Measurements from ENCODE around the gene GRIA1.

The GRIA1 gene

DNA sequence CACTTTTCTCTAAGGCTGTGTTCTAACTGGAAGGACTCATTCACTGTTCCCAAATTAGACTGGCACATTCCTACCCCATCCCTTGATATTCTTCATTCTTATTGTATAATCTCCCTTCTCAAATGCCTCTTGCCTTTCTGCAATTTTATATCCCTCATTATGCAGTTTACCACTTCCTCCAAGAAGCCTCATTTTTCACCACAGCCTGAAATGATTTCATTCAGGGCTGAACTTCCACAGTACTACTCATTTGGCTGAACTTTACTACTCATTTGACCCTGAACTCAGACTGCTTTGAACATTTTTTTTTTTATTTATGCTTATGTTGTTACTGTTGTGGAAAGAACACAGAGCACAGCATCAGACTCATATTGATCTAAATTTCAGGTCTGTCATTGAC lies 32.7 kb downstream of the GRIA1 start:
- Histone ChIP-seq H3K4me1 (ENCODE audit: control insufficient read depth in 1 of 2, insufficient read depth in 2 of 2, low read length in 2 of 2) (no peaks in the 10 kb centered on the region), H4K12ac (ENCODE audit: low read depth, low read length) (no peak overlapping the region), H3K79me2 (ENCODE audit: control insufficient read depth, insufficient read depth, low read length, poor library complexity) (no peaks in the 10 kb centered on the region), H2AFZ (ENCODE audit: insufficient read depth, low read length, poor library complexity) (no peak overlapping the region), H3K4ac (ENCODE audit: low read depth, low read length) (no peak overlapping the region), H2BK12ac (ENCODE audit: low read length) (no peak overlapping the region), H3K4me2 (ENCODE audit: low read length) (no peak overlapping the region), H4K91ac (ENCODE audit: low read depth, low read length) (no peak overlapping the region), H3K23ac (ENCODE audit: low read length) (no peak overlapping the region), H3K4me3 (ENCODE audit: low read depth, low read length) (no peak overlapping the region), H2AK5ac (ENCODE audit: low read length) (no peak overlapping the region), H3K27ac (ENCODE audit: low read depth, low read length) (no peak overlapping the region), H3K14ac (ENCODE audit: low read length) (no peak overlapping the region), H3K79me1 (ENCODE audit: low read length) (no peaks in the 10 kb centered on the region), H2BK120ac (ENCODE audit: insufficient read depth, low read length, poor library complexity) (no peak overlapping the region), H4K8ac (ENCODE audit: low read depth, low read length) (no peak overlapping the region), H2BK5ac (ENCODE audit: low read depth, low read length, poor library complexity) (no peak overlapping the region), H3K36me3 (ENCODE audit: control insufficient read depth in 1 of 2, insufficient read depth in 2 of 2, low read length in 2 of 2) (no peaks in the 10 kb centered on the region), H3K9ac (ENCODE audit: low read length) (no peak overlapping the region), H3K18ac (ENCODE audit: low read length) (no peak overlapping the region), H3K27me3 (ENCODE audit: insufficient read depth, low read length) (no peaks in the 10 kb centered on the region), H3K9me3 (ENCODE audit: insufficient read depth, low read depth, low read length) (no peaks in the 10 kb centered on the region)
- no peak for DNase-seq

GRCh38 chr5:153523831-153524230 lies 33.4 kb downstream of the GRIA1 start:
- Histone ChIP-seq H3K27ac (ENCODE audit: low read depth, low read length) (no peak overlapping the region), H2BK12ac (ENCODE audit: low read length) (no peak overlapping the region), H2BK120ac (ENCODE audit: insufficient read depth, low read length, poor library complexity) (no peak overlapping the region), H2AFZ (ENCODE audit: insufficient read depth, low read length, poor library complexity) (no peak overlapping the region), H3K9me3 (ENCODE audit: insufficient read depth, low read depth, low read length) (no peaks in the 10 kb centered on the region), H3K4me3 (ENCODE audit: low read depth, low read length) (no peak overlapping the region), H3K4me2 (ENCODE audit: low read length) (no peak overlapping the region), H3K14ac (ENCODE audit: low read length) (no peak overlapping the region), H3K79me1 (ENCODE audit: low read length) (no peaks in the 10 kb centered on the region), H4K91ac (ENCODE audit: low read depth, low read length) (no peak overlapping the region), H3K18ac (ENCODE audit: low read length) (no peak overlapping the region), H3K23ac (ENCODE audit: low read length) (no peak overlapping the region), H4K8ac (ENCODE audit: low read depth, low read length) (no peak overlapping the region), H4K12ac (ENCODE audit: low read depth, low read length) (no peak overlapping the region), H3K36me3 (ENCODE audit: control insufficient read depth in 1 of 2, insufficient read depth in 2 of 2, low read length in 2 of 2) (no peaks in the 10 kb centered on the region), H3K79me2 (ENCODE audit: control insufficient read depth, insufficient read depth, low read length, poor library complexity) (no peaks in the 10 kb centered on the region), H2AK5ac (ENCODE audit: low read length) (no peak overlapping the region), H3K9ac (ENCODE audit: low read length) (no peak overlapping the region), H3K4ac (ENCODE audit: low read depth, low read length) (no peak overlapping the region), H2BK5ac (ENCODE audit: low read depth, low read length, poor library complexity) (no peak overlapping the region), H3K27me3 (ENCODE audit: insufficient read depth, low read length) (no peaks in the 10 kb centered on the region), H3K4me1 (ENCODE audit: control insufficient read depth in 1 of 2, insufficient read depth in 2 of 2, low read length in 2 of 2) (no peaks in the 10 kb centered on the region)
- no CpG with 5 or more reads among the region's 5 CpGs for whole genome bisulfite sequencing (ENCODE audit: extremely low coverage, insufficient coverage, insufficient read length)
- peak in 1 of 2 donors; percentile 23 for DNase-seq

GRCh38 chr5:153525536-153525935 lies 35.1 kb downstream of the GRIA1 start:
- no peak overlapping the region for H3K4ac ChIP-seq (ENCODE audit: low read depth, low read length)
- H3K79me1 ChIP-seq (ENCODE audit: low read length): no peaks in the 10 kb centered on the region
- no CpG with 5 or more reads among the region's 1 CpG for WGBS (ENCODE audit: extremely low coverage, insufficient coverage, insufficient read length)

GRCh38 chr5:153530357-153531143 lies 40.1 kb downstream of the GRIA1 start:
- DNase-seq: no peak
- Histone ChIP-seq H3K23ac (ENCODE audit: low read length) (no peak overlapping the region), H2BK120ac (ENCODE audit: insufficient read depth, low read length, poor library complexity) (no peak overlapping the region), H3K9me3 (ENCODE audit: insufficient read depth, low read depth, low read length) (no peaks in the 10 kb centered on the region), H2AFZ (ENCODE audit: insufficient read depth, low read length, poor library complexity) (no peak overlapping the region), H4K91ac (ENCODE audit: low read depth, low read length) (no peak overlapping the region), H3K4ac (ENCODE audit: low read depth, low read length) (no peak overlapping the region), H3K14ac (ENCODE audit: low read length) (no peak overlapping the region), H3K79me1 (ENCODE audit: low read length) (no peaks in the 10 kb centered on the region), H4K12ac (ENCODE audit: low read depth, low read length) (no peak overlapping the region), H3K4me3 (ENCODE audit: low read depth, low read length) (no peak overlapping the region), H3K4me2 (ENCODE audit: low read length) (no peak overlapping the region), H3K27me3 (ENCODE audit: insufficient read depth, low read length) (no peaks in the 10 kb centered on the region), H3K18ac (ENCODE audit: low read length) (no peak overlapping the region), H4K8ac (ENCODE audit: low read depth, low read length) (no peak overlapping the region), H3K79me2 (ENCODE audit: control insufficient read depth, insufficient read depth, low read length, poor library complexity) (no peaks in the 10 kb centered on the region), H2AK5ac (ENCODE audit: low read length) (no peak overlapping the region), H3K4me1 (ENCODE audit: control insufficient read depth in 1 of 2, insufficient read depth in 2 of 2, low read length in 2 of 2) (no peaks in the 10 kb centered on the region), H3K9ac (ENCODE audit: low read length) (no peak overlapping the region), H3K36me3 (ENCODE audit: control insufficient read depth in 1 of 2, insufficient read depth in 2 of 2, low read length in 2 of 2) (no peaks in the 10 kb centered on the region), H2BK5ac (ENCODE audit: low read depth, low read length, poor library complexity) (no peak overlapping the region), H3K27ac (ENCODE audit: low read depth, low read length) (no peak overlapping the region), H2BK12ac (ENCODE audit: low read length) (no peak overlapping the region)
- no CpG with 5 or more reads among the region's 4 CpGs for WGBS (ENCODE audit: extremely low coverage, insufficient coverage, insufficient read length)

More at GRCh38 chr5:153525536-153525935, 35.1 kb downstream of the GRIA1 start:
- no peak overlapping the region for H3K23ac ChIP-seq (ENCODE audit: low read length)
- no peak overlapping the region for H2AK5ac ChIP-seq (ENCODE audit: low read length)
- no peak overlapping the region for H3K4me2 ChIP-seq (ENCODE audit: low read length)
- no peak overlapping the region for H3K27ac ChIP-seq (ENCODE audit: low read depth, low read length)
- H4K91ac ChIP-seq (ENCODE audit: low read depth, low read length): no peak overlapping the region
- no peaks in the 10 kb centered on the region for H3K27me3 ChIP-seq (ENCODE audit: insufficient read depth, low read length)
- no peak for DNase-seq
- no peaks in the 10 kb centered on the region for H3K79me2 ChIP-seq (ENCODE audit: control insufficient read depth, insufficient read depth, low read length, poor library complexity)
- no peak overlapping the region for H4K8ac ChIP-seq (ENCODE audit: low read depth, low read length)
- H3K9ac ChIP-seq (ENCODE audit: low read length): no peak overlapping the region
- H2BK120ac ChIP-seq (ENCODE audit: insufficient read depth, low read length, poor library complexity): no peak overlapping the region
- no peak overlapping the region for H2AFZ ChIP-seq (ENCODE audit: insufficient read depth, low read length, poor library complexity)
- H2BK12ac ChIP-seq (ENCODE audit: low read length): no peak overlapping the region
- no peaks in the 10 kb centered on the region for H3K36me3 ChIP-seq (ENCODE audit: control insufficient read depth in 1 of 2, insufficient read depth in 2 of 2, low read length in 2 of 2)
- no peak overlapping the region for H3K18ac ChIP-seq (ENCODE audit: low read length)
- H3K4me1 ChIP-seq (ENCODE audit: control insufficient read depth in 1 of 2, insufficient read depth in 2 of 2, low read length in 2 of 2): no peaks in the 10 kb centered on the region
- H3K9me3 ChIP-seq (ENCODE audit: insufficient read depth, low read depth, low read length): no peaks in the 10 kb centered on the region
- no peak overlapping the region for H3K14ac ChIP-seq (ENCODE audit: low read length)
- no peak overlapping the region for H3K4me3 ChIP-seq (ENCODE audit: low read depth, low read length)
- H4K12ac ChIP-seq (ENCODE audit: low read depth, low read length): no peak overlapping the region
- no peak overlapping the region for H2BK5ac ChIP-seq (ENCODE audit: low read depth, low read length, poor library complexity)
